ENCODE measurements around the gene TRUB2. TPM values are rescaled to one million over a fixed set of nuclear protein-coding genes. Genes with fewer than 3 reads are reported as not detected.

The TRUB2 gene
- total and polyA plus RNA-seq, 2 of the 8 experiments (the other 6 are each of a cell fraction or from before 2014, with no cell fraction given) = 20.7 to 37.8 TPM

GRCh38 chr9:128294142-128294541, 28.1 kb downstream of the TRUB2 start:
- Histone ChIP-seq H3K23me2 (ENCODE audit: low read depth, low read length) (no peaks in the 10 kb centered on the region), H4K5ac (ENCODE audit: insufficient read length, low read depth, low read length) (no peak overlapping the region), H3K56ac (replicated peaks; ENCODE audit: insufficient read length, low read depth, low read length) (no peak overlapping the region), H3K4me2 (ENCODE audit: insufficient read depth in 1 of 2, low read depth in 2 of 2, low read length in 2 of 2) (no peak overlapping the region), H2BK20ac (ENCODE audit: low read length) (no peak overlapping the region), H3K4ac (replicated peaks; ENCODE audit: insufficient read length, low read depth, low read length) (no peak overlapping the region), H3K27ac (ENCODE audit: low read depth, low read length) (no peak overlapping the region; the same call in 1 of the 2 replicates), H3K79me1 (ENCODE audit: low read depth, low read length) (no peaks in the 10 kb centered on the region), H3K4me3 (ENCODE audit: extremely low read depth in 1 of 4, insufficient read depth in 2 of 4, low read depth in 3 of 4, low read length in 4 of 4) (no peak overlapping the region), H3K23ac (ENCODE audit: insufficient read length) (no peak overlapping the region), H4K91ac (replicated peaks; ENCODE audit: insufficient read length, low read length) (no peak overlapping the region), H4K8ac (ENCODE audit: extremely low read depth, insufficient read depth, low read length) (no peak overlapping the region), H3K9ac (replicated peaks in 1 of 4; ENCODE audit: extremely low read depth in 1 of 4, low read depth in 3 of 4, low read length in 3 of 4) (no peak overlapping the region), H3K9me3 (ENCODE audit: insufficient read depth in 2 of 2, low read depth in 1 of 2, low read length in 1 of 2) (no peaks in the 10 kb centered on the region), H3K79me2 (ENCODE audit: control insufficient read depth in 1 of 2, insufficient read depth in 2 of 2, low read length in 2 of 2) (no peaks in the 10 kb centered on the region), H4K20me1 (replicated peaks in 1 of 2; ENCODE audit: control insufficient read depth in 1 of 2, insufficient read depth in 2 of 2, low read length in 2 of 2) (peaks cover 1 to 3% of the 10 kb centered on the region in 2 experiments), H2BK120ac (replicated peaks; ENCODE audit: low read depth, low read length) (no peak overlapping the region), H2AFZ (ENCODE audit: low read length) (no peak overlapping the region), H2BK15ac (ENCODE audit: low read length) (no peak overlapping the region), H3K4me1 (replicated peaks in 1 of 4; ENCODE audit: control insufficient read depth in 3 of 4, insufficient read depth in 4 of 4, low read length in 3 of 4) (no peaks in the 10 kb centered on the region), H3K18ac (ENCODE audit: extremely low read depth, low read length) (no peak overlapping the region), H2BK12ac (ENCODE audit: low read depth, low read length) (no peak overlapping the region), H3K27me3 (replicated peaks in 1 of 4; ENCODE audit: control insufficient read depth in 3 of 4, extremely low read depth in 1 of 4, insufficient read depth in 3 of 4, low read length in 3 of 4) (no peaks in the 10 kb centered on the region), H3K14ac (ENCODE audit: insufficient read length) (no peak overlapping the region), H3K36me3 (ENCODE audit: control insufficient read depth in 2 of 4, insufficient read depth in 4 of 4, low read length in 3 of 4) (no peaks in the 10 kb centered on the region), H2BK5ac (ENCODE audit: low read depth, low read length) (no peak overlapping the region), H2AK5ac (ENCODE audit: low read depth, low read length) (no peak overlapping the region)
- TF ChIP-seq RAD21 (IDR thresholded peaks at IDR 0.05 in 1 of 2, conservative IDR thresholded peaks at IDR 0.05 in 1 of 2; ENCODE audit: low read depth in 2 of 2, low read length in 2 of 2) (no peak), E2F6 (IDR thresholded peaks at IDR 0.05) (no peak)
- no peak for DNase-seq (ENCODE audit: low read depth in 1 of 2, low spot score in 2 of 2)
- FAIRE-seq = no peak
- POLR2A ChIA-PET (ENCODE audit: partially characterized antibody) = interaction anchor here (0.5 to 1.2 kb wide), 2 partner anchors 51 to 126 kb away, joined by 3 to 4 read pairs; partner anchors contain the start of gene CERCAM
- WGBS, 2 experiments (ENCODE audit: extremely low coverage in 1 of 2, insufficient coverage in 1 of 2, insufficient read length in 1 of 2, insufficient replicate concordance in 2 of 2, low coverage in 1 of 2, low lambda C conversion rate in 2 of 2, missing lambda C conversion rate in 1 of 2) = 84% methylated on average over 4 of the region's 4 CpGs; no CpG with 5 or more reads in 1 of the 2 experiments
- CTCF ChIA-PET (ENCODE audit: partially characterized antibody) = interaction anchor here (0.9 to 8.1 kb wide), 11 partner anchors 8 to 229 kb away, joined by 3 to 88 read pairs (median 17); no protein-coding TSS in a partner anchor
